GM19240 (cell line): ENCODE measurements around the gene ARVCF.
"Not testable (repeated sequence)": the region's sequence is repeated elsewhere in the genome, so short reads cannot be mapped to it uniquely, and the experiment has no call there.

ENCODE experiments used
- DNase-seq: peaks from one replicate; pipeline ENCODE4 v3.0.0; 2011; ENCODE audit warnings: low spot score; ENCODE audit not compliant: insufficient read length

Gene ARVCF

GRCh38 chr22:19937616-19938473 lies 78.8 kb downstream of the ARVCF start:
- DNase-seq, result no peak

- no peak for DNase-seq
Measured at GRCh38 chr22:19936513-19936912, 80.1 kb downstream of the ARVCF start.

- DNase-seq, result not testable (repeated sequence)
Measured at GRCh38 chr22:19935123-19935718, 81.4 kb downstream of the ARVCF start.

GRCh38 chr22:19933341-19934241 lies 83.0 kb downstream of the ARVCF start:
- no peak for DNase-seq

GRCh38 chr22:19932367-19933206 lies 84.0 kb downstream of the ARVCF start:
- no peak for DNase-seq

- no peak for DNase-seq
Measured at GRCh38 chr22:19931514-19931913, 85.1 kb downstream of the ARVCF start.

- no peak for DNase-seq
Measured at GRCh38 chr22:19930551-19931486, 85.8 kb downstream of the ARVCF start.

GRCh38 chr22:19929586-19930550 lies 86.8 kb downstream of the ARVCF start:
- no peak for DNase-seq

- DNase-seq, result no peak
Measured at GRCh38 chr22:19928207-19928606, 88.4 kb downstream of the ARVCF start.

GRCh38 chr22:19927696-19928095 lies 88.9 kb downstream of the ARVCF start:
- no peak for DNase-seq

GRCh38 chr22:19926028-19926427 lies 90.6 kb downstream of the ARVCF start:
- not testable (repeated sequence) for DNase-seq

GRCh38 chr22:19923914-19924513 lies 92.6 kb downstream of the ARVCF start:
- DNase-seq, result no peak

- no peak for DNase-seq
Measured at GRCh38 chr22:19921544-19922081, 95.0 kb downstream of the ARVCF start.
